AG09319 (cell line): ENCODE measurements around the gene ESPNL.

ENCODE experiments used
- DNase-seq: peaks from one replicate; pipeline ENCODE4 v3.0.0-alpha.2; 2010; ENCODE audit warnings: low read depth; ENCODE audit errors: extremely low read depth
- CTCF ChIP-seq: IDR thresholded peaks from 2 replicates; pipeline ENCODE4 v1.5.1; 2011; ENCODE audit warnings: low read depth, mild to moderate bottlenecking, inconsistent platforms, low read length, moderate library complexity

ESPNL gene

DNA sequence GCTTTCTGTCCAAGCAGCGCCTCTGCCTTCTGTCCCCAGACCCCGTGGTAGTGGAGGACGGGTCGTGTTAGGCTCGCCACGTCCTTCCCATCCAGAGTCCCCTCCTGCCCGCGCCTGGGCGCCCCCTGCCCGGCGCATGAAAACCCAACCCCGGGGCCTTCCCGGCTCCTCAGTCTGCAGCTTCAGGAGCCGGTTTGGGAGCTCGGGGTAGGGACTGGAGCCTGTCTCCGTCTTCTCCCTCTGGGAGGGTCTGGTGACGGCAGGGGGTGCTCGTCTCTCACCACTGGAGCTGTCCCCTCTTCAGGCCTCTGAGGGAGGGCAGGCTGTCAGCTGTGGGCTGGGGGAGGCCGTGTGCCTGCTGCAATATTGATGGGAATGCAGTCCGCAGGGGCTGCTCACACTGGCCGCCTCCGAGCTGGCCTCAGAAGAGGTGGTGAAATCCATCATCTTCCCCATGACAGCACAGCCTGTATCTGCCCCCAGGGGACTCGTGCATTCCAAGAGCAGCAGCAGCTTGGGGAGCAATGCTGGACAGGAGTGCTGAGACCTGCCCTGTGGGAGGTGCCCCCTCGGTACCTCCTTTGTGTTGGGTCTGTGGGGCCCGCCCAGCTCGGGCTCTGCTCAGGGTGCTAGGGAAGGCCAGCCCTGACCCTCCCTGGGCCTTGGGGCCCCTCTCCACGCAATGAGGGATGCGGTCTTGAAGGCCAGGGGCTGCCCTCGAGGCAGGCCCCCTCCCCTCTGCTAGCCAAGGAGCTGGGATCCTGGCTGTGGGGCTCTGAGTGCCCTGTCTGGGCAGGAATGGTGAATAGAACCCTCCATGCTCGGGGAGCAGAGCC, 20.5 kb downstream of the ESPNL start:
- TF ChIP-seq CTCF, result peak; percentile 9
- no peak for DNase-seq

DNA sequence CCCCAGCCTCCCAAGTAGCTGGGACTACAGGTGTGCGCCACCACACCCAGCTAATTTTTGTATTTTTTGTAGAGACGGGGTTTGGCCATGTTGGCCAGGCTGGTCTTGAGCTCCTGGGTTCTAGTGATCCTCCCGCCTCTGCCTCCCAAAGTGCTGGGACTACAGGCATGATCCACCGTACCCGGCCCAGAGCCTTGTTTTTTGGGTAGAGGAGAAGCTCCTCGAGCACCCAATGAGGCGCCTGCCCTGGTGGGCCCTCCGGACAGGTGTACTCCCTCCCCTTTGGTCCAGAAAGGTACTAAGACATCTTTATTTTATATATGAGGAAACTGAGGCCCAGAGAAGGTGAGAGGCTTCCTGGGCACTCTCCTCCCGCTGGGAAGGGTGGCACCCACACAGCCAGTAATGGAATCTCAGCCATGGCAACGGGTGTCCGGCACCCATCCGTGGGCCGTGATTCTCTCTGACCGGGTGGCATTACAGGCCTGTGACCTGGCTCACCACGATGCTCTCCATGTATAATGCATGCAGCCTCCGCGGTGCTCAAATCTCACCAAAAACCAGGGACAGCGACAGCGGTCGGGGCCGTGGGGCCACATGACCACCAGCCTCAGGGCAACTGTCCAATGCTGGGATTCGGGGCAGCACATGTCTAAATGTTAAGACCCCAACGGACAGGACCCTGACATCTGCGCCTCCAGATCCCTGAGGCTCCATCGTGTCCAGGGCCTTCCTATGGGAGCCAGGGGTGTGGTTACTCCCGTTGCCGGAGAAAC, 21.6 kb downstream of the ESPNL start:
- no peak for TF ChIP-seq CTCF
- no peak for DNase-seq

DNA sequence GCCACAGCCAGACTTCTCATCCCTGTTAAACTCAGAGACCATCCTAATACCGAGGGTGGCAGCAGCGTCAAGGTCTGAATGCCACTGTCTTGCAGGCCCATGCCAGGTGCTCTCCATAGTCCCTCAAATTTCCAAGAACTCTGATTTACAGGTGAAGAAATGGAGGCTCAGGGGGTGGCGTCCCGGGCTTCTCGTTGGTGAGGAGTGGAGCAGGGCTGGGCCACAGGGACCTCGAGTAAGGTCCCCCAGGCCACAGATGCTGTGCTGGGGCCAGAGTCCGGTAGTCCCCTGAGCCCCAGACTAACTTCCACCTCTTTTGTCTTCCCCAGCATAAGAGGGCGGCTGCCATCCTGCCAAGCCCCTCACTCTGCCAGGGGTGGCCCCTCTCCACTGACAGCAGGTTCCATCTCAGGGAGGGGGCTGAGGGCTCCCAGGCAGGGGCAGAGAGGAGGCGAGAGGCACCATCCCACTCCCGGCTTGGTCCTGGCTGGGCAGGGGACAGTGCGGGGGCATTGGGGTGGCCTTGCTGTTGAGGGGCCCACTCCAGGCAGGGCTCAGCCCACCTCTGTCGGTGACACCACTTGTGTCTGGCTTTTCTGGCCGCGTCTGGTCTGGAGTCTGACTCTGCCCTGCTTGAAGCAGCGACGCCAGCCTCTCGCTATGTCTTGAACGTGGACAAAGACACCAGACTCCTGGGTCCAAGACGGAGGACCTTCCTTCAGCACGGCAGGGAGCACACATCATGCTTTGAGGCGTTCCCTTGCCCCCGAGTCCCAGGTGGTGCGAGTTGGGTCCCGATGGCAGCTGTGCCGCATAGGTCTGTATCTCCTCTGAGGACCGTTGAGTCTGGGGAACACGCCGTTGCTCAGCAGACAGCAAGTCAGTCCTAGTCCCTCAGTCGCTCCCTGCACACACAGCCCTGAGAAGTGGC, 22.4 kb downstream of the ESPNL start:
- TF ChIP-seq CTCF, result no peak
- DNase-seq, result no peak

GRCh38 chr2:238123218-238123971, 23.3 kb downstream of the ESPNL start:
- DNase-seq, result no peak
- no peak for TF ChIP-seq CTCF

DNA sequence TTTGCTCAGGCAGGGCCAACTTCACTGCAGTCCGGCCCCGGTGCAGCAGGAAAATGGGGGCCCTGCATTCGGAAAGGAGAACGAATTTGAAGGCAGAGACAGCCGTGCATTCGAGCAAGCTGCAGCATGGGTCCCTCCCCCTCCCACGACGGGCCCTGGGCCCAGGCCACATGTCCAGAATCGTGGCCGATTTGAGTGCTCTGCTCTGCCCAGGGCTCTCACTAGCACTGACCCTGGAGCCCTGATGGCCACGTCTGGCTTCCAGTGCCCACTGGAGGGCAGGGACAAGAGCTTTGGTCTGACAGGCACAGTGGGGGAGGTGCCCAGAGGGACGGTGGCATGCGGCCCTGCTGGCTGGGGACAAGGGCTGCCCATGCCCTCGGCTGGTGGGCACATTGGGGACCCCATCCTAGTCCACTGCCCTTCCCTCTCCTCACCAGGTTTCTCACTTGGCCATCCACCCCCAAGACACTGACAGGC, 23.9 kb downstream of the ESPNL start:
- DNase-seq, result no peak
- TF ChIP-seq CTCF, result no peak

GRCh38 chr2:238124488-238125126, 24.5 kb downstream of the ESPNL start:
- no peak for TF ChIP-seq CTCF
- DNase-seq, result no peak
